ENCODE measurements around the gene DIAPH2. TPM values are rescaled to one million over a fixed set of nuclear protein-coding genes. Genes with fewer than 3 reads are reported as not detected.

The DIAPH2 gene
- total RNA-seq, 1 donor from 2014 or later = 12.3 TPM

DNA sequence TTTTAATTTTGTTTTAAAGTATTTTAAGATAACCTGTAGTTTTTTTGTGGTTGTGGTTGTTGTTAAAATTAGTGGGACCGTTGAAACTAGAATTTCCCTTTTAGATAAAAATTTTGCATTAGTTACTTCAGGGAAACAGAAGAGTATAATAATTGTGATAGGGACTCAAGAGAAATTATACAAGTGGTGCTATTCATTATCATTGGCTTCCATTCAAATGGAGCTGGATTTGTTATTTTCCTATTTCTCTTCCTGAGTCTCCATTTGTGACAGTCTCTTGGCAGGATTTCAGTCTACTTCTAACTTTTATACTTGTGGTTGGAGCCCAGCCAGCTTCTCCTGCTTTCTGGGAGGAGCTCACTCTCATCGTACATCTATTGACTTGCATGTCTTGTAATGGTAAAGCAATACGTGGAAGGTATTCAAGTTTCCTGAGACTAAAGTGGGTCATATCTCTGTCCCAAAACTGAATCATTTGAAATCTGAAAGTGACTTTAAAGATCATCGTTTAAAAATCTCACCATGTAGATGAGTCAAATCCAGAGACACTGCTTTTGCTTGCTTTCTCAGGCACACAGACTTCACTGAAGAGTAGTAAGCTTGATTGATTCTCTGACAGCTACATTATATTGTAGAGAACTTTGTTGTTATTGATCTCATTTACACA lies 354.9 kb downstream of the DIAPH2 start:
- no peaks in the 10 kb centered on the region for H3K36me3 ChIP-seq (ENCODE audit: control insufficient read depth, insufficient read depth, low read length)
- TF ChIP-seq, protein P1, sequence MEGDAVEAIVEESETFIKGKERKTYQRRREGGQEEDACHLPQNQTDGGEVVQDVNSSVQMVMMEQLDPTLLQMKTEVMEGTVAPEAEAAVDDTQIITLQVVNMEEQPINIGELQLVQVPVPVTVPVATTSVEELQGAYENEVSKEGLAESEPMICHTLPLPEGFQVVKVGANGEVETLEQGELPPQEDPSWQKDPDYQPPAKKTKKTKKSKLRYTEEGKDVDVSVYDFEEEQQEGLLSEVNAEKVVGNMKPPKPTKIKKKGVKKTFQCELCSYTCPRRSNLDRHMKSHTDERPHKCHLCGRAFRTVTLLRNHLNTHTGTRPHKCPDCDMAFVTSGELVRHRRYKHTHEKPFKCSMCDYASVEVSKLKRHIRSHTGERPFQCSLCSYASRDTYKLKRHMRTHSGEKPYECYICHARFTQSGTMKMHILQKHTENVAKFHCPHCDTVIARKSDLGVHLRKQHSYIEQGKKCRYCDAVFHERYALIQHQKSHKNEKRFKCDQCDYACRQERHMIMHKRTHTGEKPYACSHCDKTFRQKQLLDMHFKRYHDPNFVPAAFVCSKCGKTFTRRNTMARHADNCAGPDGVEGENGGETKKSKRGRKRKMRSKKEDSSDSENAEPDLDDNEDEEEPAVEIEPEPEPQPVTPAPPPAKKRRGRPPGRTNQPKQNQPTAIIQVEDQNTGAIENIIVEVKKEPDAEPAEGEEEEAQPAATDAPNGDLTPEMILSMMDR (IDR thresholded peaks at IDR 0.05; ENCODE audit: insufficient read depth, low read length, poor library complexity, severe bottlenecking) = no peak
- H3K4me3 ChIP-seq (ENCODE audit: low read depth, low read length) = no peak overlapping the region
- no peaks in the 10 kb centered on the region for H3K27me3 ChIP-seq (ENCODE audit: control insufficient read depth, insufficient read depth, low read length)
- DNase-seq (ENCODE audit: low read depth) = no peak

DNA sequence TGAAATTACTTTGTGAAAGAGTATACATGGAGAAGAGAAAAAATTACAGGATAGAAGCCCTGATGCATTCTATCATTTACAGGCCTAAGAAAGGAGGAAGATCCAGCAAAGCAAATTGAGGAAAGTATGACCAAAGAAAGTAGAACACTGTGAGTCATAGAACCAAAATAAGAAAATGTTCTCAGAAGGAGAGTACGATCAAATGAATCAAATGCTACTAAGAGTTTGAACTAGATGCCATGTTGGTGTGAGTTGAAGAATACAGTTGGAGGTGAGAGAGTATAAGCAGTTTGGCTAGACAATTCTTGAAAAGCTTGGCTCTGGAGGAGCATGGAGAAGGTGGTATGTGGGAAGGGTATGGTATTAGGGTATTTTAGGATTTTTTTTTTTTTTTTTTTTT lies 360.8 kb downstream of the DIAPH2 start:
- Histone ChIP-seq H3K36me3 (ENCODE audit: control insufficient read depth, insufficient read depth, low read length) (no peaks in the 10 kb centered on the region), H3K27me3 (ENCODE audit: control insufficient read depth, insufficient read depth, low read length) (no peaks in the 10 kb centered on the region), H3K4me3 (ENCODE audit: low read depth, low read length) (no peak overlapping the region)
- TF ChIP-seq, protein P1 (IDR thresholded peaks at IDR 0.05; ENCODE audit: insufficient read depth, low read length, poor library complexity, severe bottlenecking) = no peak
- DNase-seq (ENCODE audit: low read depth) = no peak

DNA sequence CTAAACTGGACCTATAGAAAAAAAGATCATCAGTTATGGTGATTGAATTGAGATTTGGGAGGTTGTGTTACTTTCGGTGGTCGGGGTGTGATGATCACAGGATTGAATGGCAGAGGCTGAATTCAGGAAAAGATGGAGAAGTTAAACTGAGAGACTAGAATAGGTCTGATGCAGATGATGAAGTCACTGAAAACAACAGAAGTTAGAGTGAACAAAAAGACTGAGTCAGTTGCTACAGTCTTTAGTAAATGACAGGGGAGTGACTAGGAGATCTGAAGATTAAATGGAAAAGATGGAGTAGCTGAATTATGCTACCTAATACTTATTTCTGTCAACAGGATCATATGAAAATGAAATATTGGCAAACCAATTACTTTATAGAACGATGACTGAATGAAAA lies 362.2 kb downstream of the DIAPH2 start:
- no peaks in the 10 kb centered on the region for H3K27me3 ChIP-seq (ENCODE audit: control insufficient read depth, insufficient read depth, low read length)
- no peak overlapping the region for H3K4me3 ChIP-seq (ENCODE audit: low read depth, low read length)
- H3K36me3 ChIP-seq (ENCODE audit: control insufficient read depth, insufficient read depth, low read length) = no peaks in the 10 kb centered on the region
- TF ChIP-seq, protein P1 (IDR thresholded peaks at IDR 0.05; ENCODE audit: insufficient read depth, low read length, poor library complexity, severe bottlenecking) = no peak
- no peak for DNase-seq (ENCODE audit: low read depth)

DNA sequence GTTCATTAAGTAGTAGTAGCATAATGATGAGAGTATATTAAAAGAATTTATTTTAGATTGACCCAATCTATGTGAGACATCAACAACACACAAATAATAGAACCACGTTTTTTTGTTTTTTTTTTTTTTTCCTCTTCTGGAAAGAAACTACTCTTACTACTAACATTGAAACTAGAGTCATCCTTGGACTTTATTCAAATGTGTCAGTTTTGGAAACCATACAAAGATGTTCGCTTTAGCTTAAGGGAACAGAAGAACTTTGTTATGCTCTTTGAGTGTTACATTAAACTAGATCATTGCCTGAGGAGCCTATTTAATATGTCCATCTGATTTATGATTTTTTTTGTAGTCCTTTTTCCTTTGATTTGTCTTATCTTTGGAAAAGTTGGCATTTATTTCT lies 365.8 kb downstream of the DIAPH2 start:
- H3K4me3 ChIP-seq (ENCODE audit: low read depth, low read length) = no peak overlapping the region
- TF ChIP-seq, protein P1 (IDR thresholded peaks at IDR 0.05; ENCODE audit: insufficient read depth, low read length, poor library complexity, severe bottlenecking) = no peak
- H3K36me3 ChIP-seq (ENCODE audit: control insufficient read depth, insufficient read depth, low read length) = no peaks in the 10 kb centered on the region
- DNase-seq (ENCODE audit: low read depth) = no peak
- no peaks in the 10 kb centered on the region for H3K27me3 ChIP-seq (ENCODE audit: control insufficient read depth, insufficient read depth, low read length)

DNA sequence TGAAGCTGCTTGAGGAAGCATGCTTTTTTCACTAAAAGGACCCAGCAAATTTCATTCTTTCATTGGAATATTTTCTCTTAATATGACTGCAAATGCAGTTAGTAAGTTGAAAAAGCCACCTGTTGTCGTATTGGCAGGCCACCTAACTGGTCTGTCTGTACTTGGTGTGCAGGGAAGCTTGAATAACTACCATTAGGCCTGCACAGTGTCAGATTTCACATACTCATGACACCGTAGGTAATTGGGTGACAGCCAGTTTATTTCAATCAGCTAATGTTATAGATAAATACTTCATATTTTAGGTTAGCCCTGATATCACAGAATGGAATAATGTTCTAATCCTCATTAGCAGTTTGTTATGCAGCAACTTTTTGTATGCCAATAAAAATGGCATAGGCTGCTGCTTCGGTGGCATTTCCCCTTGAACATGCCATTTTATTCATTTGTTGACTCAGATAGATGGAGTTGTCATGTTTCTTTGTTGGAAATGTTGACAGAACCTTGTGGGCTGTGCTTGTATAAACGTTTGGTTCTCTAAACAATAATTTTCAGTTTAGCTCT lies 372.8 kb downstream of the DIAPH2 start:
- Histone ChIP-seq H3K4me3 (ENCODE audit: low read depth, low read length) (no peak overlapping the region), H3K36me3 (ENCODE audit: control insufficient read depth, insufficient read depth, low read length) (no peaks in the 10 kb centered on the region), H3K27me3 (ENCODE audit: control insufficient read depth, insufficient read depth, low read length) (no peaks in the 10 kb centered on the region)
- TF ChIP-seq, protein P1 (IDR thresholded peaks at IDR 0.05; ENCODE audit: insufficient read depth, low read length, poor library complexity, severe bottlenecking) = no peak
- DNase-seq (ENCODE audit: low read depth) = no peak

DNA sequence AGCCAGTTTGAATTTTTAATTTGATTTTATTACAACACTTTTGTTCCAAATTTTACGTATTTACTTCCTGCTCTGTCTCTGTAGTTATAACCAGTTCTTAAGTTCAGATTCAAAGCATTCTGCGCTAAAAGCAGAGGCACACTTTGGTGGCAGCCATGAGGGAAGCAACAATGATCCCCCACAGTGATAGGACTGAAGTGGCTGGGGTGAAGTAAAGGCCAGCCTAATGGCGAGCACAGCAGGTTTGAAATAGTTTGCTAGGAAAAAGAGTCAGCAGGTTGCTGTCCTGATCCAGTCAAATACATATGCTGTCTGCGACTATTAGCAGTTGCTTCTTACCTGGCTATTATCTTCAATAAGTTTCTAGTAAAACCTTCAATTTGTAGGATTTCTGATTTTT lies 375.4 kb downstream of the DIAPH2 start:
- no peaks in the 10 kb centered on the region for H3K36me3 ChIP-seq (ENCODE audit: control insufficient read depth, insufficient read depth, low read length)
- TF ChIP-seq, protein P1 (IDR thresholded peaks at IDR 0.05; ENCODE audit: insufficient read depth, low read length, poor library complexity, severe bottlenecking) = no peak
- no peaks in the 10 kb centered on the region for H3K27me3 ChIP-seq (ENCODE audit: control insufficient read depth, insufficient read depth, low read length)
- no peak for DNase-seq (ENCODE audit: low read depth)
- H3K4me3 ChIP-seq (ENCODE audit: low read depth, low read length) = no peak overlapping the region
